Panc1 (cell line): ENCODE measurements around the gene UBAC2. TPM values are rescaled to one million over a fixed set of nuclear protein-coding genes. Genes with fewer than 3 reads are reported as not detected.

ENCODE experiments used
- ATAC-seq: fragments of 200-7000 bp; cut with Tn5 transposase; 2 replicates; pipeline ENCODE4 v1.9.1; 2020; ENCODE audit warnings: mild to moderate bottlenecking, moderate library complexity
- BruUV-seq: library from RNA; stranded (reverse); fragments of 400-500 nt; replicated peaks from 2 replicates; lab custom pipeline; 2021; lab: Mats Ljungman, UMichigan
- CTCF ChIA-PET: fragments of 300-600 bp; sonication (Branson Sonifier 250); formaldehyde crosslinking; loops from one replicate; lab custom pipeline; 2022; ENCODE audit warnings: antibody characterized with exemption; lab: Charles Lee
- POLR2A ChIA-PET: fragments of 300-600 bp; sonication (Branson Sonifier 250); formaldehyde crosslinking; loops from one replicate; lab custom pipeline; 2022; ENCODE audit warnings: antibody characterized with exemption; lab: Charles Lee
- DNase-seq: peaks from one replicate; pipeline ENCODE4 v3.0.0-alpha.2; 2010; ENCODE audit warnings: low read depth, low spot score
- H3K27ac ChIP-seq: 2 replicates; pipeline ENCODE4 v1.5.1; 2011; ENCODE audit warnings: mild to moderate bottlenecking, low read length, inconsistent platforms
- H3K27me3 ChIP-seq: fragments of 200-500 bp; sonication (Bioruptor generic); 2 replicates; pipeline ENCODE4 v1.6.0; 2014; ENCODE audit warnings: low read length, inconsistent platforms; ENCODE audit not compliant: control insufficient read depth, insufficient read depth
- H3K36me3 ChIP-seq: fragments of 200-500 bp; sonication (Bioruptor generic); 2 replicates; pipeline ENCODE4 v1.5.1; 2014; ENCODE audit warnings: inconsistent platforms, mild to moderate bottlenecking, low read length, moderate library complexity; ENCODE audit not compliant: control insufficient read depth, insufficient read depth
- H3K4me1 ChIP-seq: 2 replicates; pipeline ENCODE4 v1.5.1; 2011; ENCODE audit warnings: inconsistent platforms, mild to moderate bottlenecking, low read length, moderate library complexity; ENCODE audit not compliant: control insufficient read depth, insufficient read depth
- H3K4me3 ChIP-seq, 2 experiments: 2 replicates each; pipeline ENCODE4 v1.5.1; 2011 to 2012; ENCODE audit warnings: low read depth in 2 of 2, low read length in 2 of 2, mild to moderate bottlenecking in 2 of 2, inconsistent platforms in 1 of 2, moderate library complexity in 1 of 2
- H3K9me3 ChIP-seq: fragments of 200-500 bp; sonication (Bioruptor generic); 2 replicates; pipeline ENCODE4 v1.5.1; 2014; ENCODE audit warnings: low read depth, mild to moderate bottlenecking, inconsistent platforms, low read length, moderate library complexity; ENCODE audit not compliant: control insufficient read depth, insufficient read depth
- CTCF ChIP-seq: fragments of 450-650 bp; IDR thresholded peaks from 2 replicates; pipeline ENCODE4 v1.5.1; 2017; ENCODE audit warnings: mild to moderate bottlenecking
- POLR2AphosphoS5 ChIP-seq: IDR thresholded peaks from 2 replicates; pipeline ENCODE4 v1.6.1; 2012; ENCODE audit warnings: mild to moderate bottlenecking, low read depth, low read length, moderate library complexity
- REST ChIP-seq, 2 experiments: IDR thresholded peaks; 2 replicates each; pipeline ENCODE4 v1.6.1; 2011 to 2012; ENCODE audit warnings: low read depth in 2 of 2, control low read depth in 1 of 2, low read length in 1 of 2, mild to moderate bottlenecking in 1 of 2, moderate library complexity in 1 of 2; ENCODE audit not compliant: insufficient read depth in 1 of 2
- SIN3A ChIP-seq: IDR thresholded peaks from 2 replicates; pipeline ENCODE4 v1.6.1; 2012; ENCODE audit warnings: low read depth, mild to moderate bottlenecking, low read length, moderate library complexity, borderline replicate concordance; ENCODE audit not compliant: insufficient read depth
- TCF7L2 ChIP-seq: IDR thresholded peaks from 2 replicates; pipeline ENCODE4 v1.6.1; 2011; ENCODE audit warnings: mild to moderate bottlenecking, low read depth, low read length, inconsistent platforms
- in situ Hi-C: cut with HindIII; loops from 2 replicates; pipeline ENCODE4 v1.10.0; 2016; ENCODE audit warnings: low sequenced_read_pairs, low pct_unique_long_range_greater_than_20kb
- intact Hi-C: fragments of 100-400 bp; cut with micrococcal nuclease; formaldehyde crosslinking; loops from one replicate; pipeline ENCODE4 v1.10.0; 2022; ENCODE audit not compliant: unreplicated experiment
- total RNA-seq: library from RNA; stranded (reverse); gene quantifications from one replicate; pipeline ENCODE4 v1.2.1, GENCODE V29; 2021; ENCODE audit not compliant: unreplicated experiment

The UBAC2 gene
- total RNA-seq, 1 experiment from 2014 or later, result 40.8 TPM

- no peaks in the 10 kb centered on the region for H3K4me1 ChIP-seq
- CTCF ChIA-PET, result no interaction called here
- BruUV-seq, result no TSS peak
- intact Hi-C loops (no loop called here), in situ Hi-C loops (no loop called here)
- H3K36me3 ChIP-seq, result no peaks in the 10 kb centered on the region
- no peak overlapping the region for H3K4me3 ChIP-seq
- DNase-seq (peak; percentile 10), ATAC-seq (no peak)
- TF ChIP-seq CTCF, result no peak
- no peak for TF ChIP-seq SIN3A
- no peak for TF ChIP-seq TCF7L2
- no peak overlapping the region for H3K27ac ChIP-seq
- POLR2A ChIA-PET, result no interaction called here
- H3K27me3 ChIP-seq, result no peaks in the 10 kb centered on the region
- H3K9me3 ChIP-seq, result no peaks in the 10 kb centered on the region
These were observed 107.1 kb downstream of the UBAC2 start for GRCh38 chr13:99307648-99308339.

- Histone ChIP-seq H3K9me3 (no peaks in the 10 kb centered on the region), H3K4me3 (no peak overlapping the region), H3K27me3 (no peaks in the 10 kb centered on the region), H3K4me1 (no peaks in the 10 kb centered on the region), H3K36me3 (no peaks in the 10 kb centered on the region), H3K27ac (no peak overlapping the region)
- POLR2A ChIA-PET, result no interaction called here
- no peak for DNase-seq
- no TSS peak for BruUV-seq
- intact Hi-C loops, result no loop called here
- in situ Hi-C loops, result no loop called here
- TF ChIP-seq SIN3A (no peak), REST (IDR thresholded peaks at IDR 0.05; ENCODE audit: insufficient read depth in 1 of 2, low read depth in 2 of 2, low read length in 1 of 2) (no peak), CTCF (no peak), TCF7L2 (no peak), POLR2AphosphoS5 (no peak)
- CTCF ChIA-PET, result no interaction called here
- no peak for ATAC-seq
These were observed 107.9 kb downstream of the UBAC2 start for GRCh38 chr13:99308471-99309087.
